Fibroblast of mammary gland (primary cell): ENCODE results near the gene NCS1.

ENCODE experiments used
- DNase-seq: peaks from one replicate; pipeline ENCODE4 v3.0.0-alpha.2; 2010; ENCODE audit warnings: low read depth
- H3K4me3 ChIP-seq: 2 replicates; pipeline ENCODE4 v1.5.1; 2011; ENCODE audit warnings: low read depth, mild to moderate bottlenecking, low read length, moderate library complexity; ENCODE audit not compliant: control insufficient read depth
- CTCF ChIP-seq: conservative IDR thresholded peaks from 2 replicates; pipeline ENCODE4 v1.5.1; 2011; ENCODE audit warnings: low read depth, low read length, inconsistent platforms; ENCODE audit not compliant: control insufficient read depth, insufficient read depth

NCS1 gene

GRCh38 chr9:130145658-130146057, 26.5 kb upstream of the NCS1 start:
- TF ChIP-seq CTCF, result no peak
- DNase-seq, result no peak
- H3K4me3 ChIP-seq, result no peak overlapping the region

- H3K4me3 ChIP-seq, result no peak overlapping the region
- no peak for DNase-seq
Measured at GRCh38 chr9:130147198-130147597, 25.0 kb upstream of the NCS1 start.

GRCh38 chr9:130147910-130148309, 24.3 kb upstream of the NCS1 start:
- TF ChIP-seq CTCF, result no peak
- H3K4me3 ChIP-seq, result no peak overlapping the region
- DNase-seq, result no peak

More at GRCh38 chr9:130147198-130147597, 25.0 kb upstream of the NCS1 start:
- TF ChIP-seq CTCF, result no peak

GRCh38 chr9:130149031-130149430, 23.2 kb upstream of the NCS1 start:
- H3K4me3 ChIP-seq, result no peak overlapping the region
- no peak for DNase-seq
- no peak for TF ChIP-seq CTCF

- H3K4me3 ChIP-seq, result no peak overlapping the region
- TF ChIP-seq CTCF, result no peak
- no peak for DNase-seq
Measured at GRCh38 chr9:130149654-130150286, 22.4 kb upstream of the NCS1 start.

GRCh38 chr9:130150779-130151382, 21.3 kb upstream of the NCS1 start:
- peak; percentile 63 for DNase-seq
- TF ChIP-seq CTCF, result no peak
- H3K4me3 ChIP-seq, result no peak overlapping the region
